ENCODE measurements around the gene PDZD11. TPM values are rescaled to one million over a fixed set of nuclear protein-coding genes. Genes with fewer than 3 reads are reported as not detected.
"Not testable (repeated sequence)": the region's sequence is repeated elsewhere in the genome, so short reads cannot be mapped to it uniquely, and the experiment has no call there.

Gene PDZD11
- total RNA-seq, 1 experiment from 2014 or later: 29.6 TPM

- TF ChIP-seq CTCF (IDR thresholded peaks at IDR 0.05 in 2 of 3, conservative IDR thresholded peaks at IDR 0.05 in 1 of 3; ENCODE audit: borderline replicate concordance in 1 of 3, insufficient read depth in 1 of 3, low read depth in 2 of 3, low read length in 2 of 3) (no peak), YY1 (IDR thresholded peaks at IDR 0.05; ENCODE audit: extremely low read depth, insufficient replicate concordance, low read depth, low read length) (no peak)
Observed at GRCh38 chrX:70244881-70245280, 44.8 kb downstream of the PDZD11 start (continued).

- H3K27me3 ChIP-seq (ENCODE audit: insufficient read depth, low read length); CTCF ChIA-PET; H3K9me2 ChIP-seq (ENCODE audit: insufficient read depth); BruUV-seq (replicated peaks); H3K27ac ChIP-seq (ENCODE audit: low read depth, low read length); H3K9ac ChIP-seq (ENCODE audit: low read length); H3K79me2 ChIP-seq (ENCODE audit: insufficient read depth, low read length); intact Hi-C loops (cut with micrococcal nuclease); H3K9me3 ChIP-seq (ENCODE audit: control insufficient read depth in 1 of 2, insufficient read depth in 1 of 2, low read depth in 1 of 2, low read length in 2 of 2); H3K36me3 ChIP-seq (ENCODE audit: control insufficient read depth in 1 of 2, insufficient read depth in 2 of 2, low read length in 2 of 2); RAD21 ChIA-PET (ENCODE audit: low non-redundant PET in 1 of 2, low total read pairs in 2 of 2, uncharacterized antibody in 2 of 2, unreplicated experiment in 2 of 2); H3K4me3 ChIP-seq (replicated peaks in 1 of 2; ENCODE audit: low read depth in 1 of 2, low read length in 2 of 2); H4K20me1 ChIP-seq (ENCODE audit: insufficient read depth); H2AFZ ChIP-seq (ENCODE audit: low read depth, low read length, poor library complexity, severe bottlenecking); POLR2A ChIA-PET: not testable (repeated sequence)
- DNase-seq (ENCODE audit: low read depth, low spot score) (peak; percentile 34), ATAC-seq (peak; percentile 58)
- H3K4me2 ChIP-seq (ENCODE audit: low read length): peak overlapping the region; percentile 19
- peak; percentile 49 for TF ChIP-seq FOSL1 (IDR thresholded peaks at IDR 0.05; ENCODE audit: low read depth)
- 0 out of 2 replicates have a peak, but pooled peaks have one; percentile 21 for TF ChIP-seq SP1 (IDR thresholded peaks at IDR 0.05; ENCODE audit: low read depth)
- peak; percentile 29; the same call in 1 of the 2 replicates for TF ChIP-seq JUND (IDR thresholded peaks at IDR 0.05)
- TF ChIP-seq CBX3 (IDR thresholded peaks at IDR 0.05; ENCODE audit: low read depth): 0 out of 2 replicates have a peak, but pooled peaks have one; percentile 47
- peaks cover 0 to 12% of the 10 kb centered on the region in 2 experiments; a peak in 1 of 4 replicates for H3K4me1 ChIP-seq (ENCODE audit: control insufficient read depth in 1 of 2, insufficient read depth in 2 of 2, low read length in 2 of 2)
Observed at GRCh38 chrX:70243601-70244000, 46.1 kb downstream of the PDZD11 start.

GRCh38 chrX:70241501-70241900 lies 48.2 kb downstream of the PDZD11 start:
- peaks cover 0 to 25% of the 10 kb centered on the region in 2 experiments; a peak in 1 of 4 replicates for H3K4me1 ChIP-seq (ENCODE audit: control insufficient read depth in 1 of 2, insufficient read depth in 2 of 2, low read length in 2 of 2)
- POLR2A ChIA-PET: no interaction called here
- H3K9me2 ChIP-seq (ENCODE audit: insufficient read depth): no peaks in the 10 kb centered on the region
- no peak for ATAC-seq
- H3K4me3 ChIP-seq (replicated peaks in 1 of 2; ENCODE audit: low read depth in 1 of 2, low read length in 2 of 2): no peak overlapping the region
- intact Hi-C loops (cut with micrococcal nuclease): no loop called here
- H2AFZ ChIP-seq (ENCODE audit: low read depth, low read length, poor library complexity, severe bottlenecking): no peak overlapping the region
- CTCF ChIA-PET: no interaction called here
- no peak overlapping the region for H3K27ac ChIP-seq (ENCODE audit: low read depth, low read length)
- DNase-seq (ENCODE audit: low read depth, low spot score): no peak
- no peaks in the 10 kb centered on the region for H3K36me3 ChIP-seq (ENCODE audit: control insufficient read depth in 1 of 2, insufficient read depth in 2 of 2, low read length in 2 of 2)
- H3K79me2 ChIP-seq (ENCODE audit: insufficient read depth, low read length): no peaks in the 10 kb centered on the region
- no peak for TF ChIP-seq SRF (IDR thresholded peaks at IDR 0.05; ENCODE audit: low read depth)
- TF ChIP-seq RAD21 (IDR thresholded peaks at IDR 0.05; ENCODE audit: low read depth): no peak
- TF ChIP-seq REST (IDR thresholded peaks at IDR 0.05; ENCODE audit: low read depth): no peak
- TF ChIP-seq EZH2 (IDR thresholded peaks at IDR 0.05): no peak
- no peak for TF ChIP-seq YY1 (IDR thresholded peaks at IDR 0.05; ENCODE audit: extremely low read depth, insufficient replicate concordance, low read depth, low read length)
- TF ChIP-seq ZFX (IDR thresholded peaks at IDR 0.05): no peak
- TF ChIP-seq EZH2phosphoT487 (IDR thresholded peaks at IDR 0.05; ENCODE audit: borderline replicate concordance): no peak
- no peaks in the 10 kb centered on the region for H3K27me3 ChIP-seq (ENCODE audit: insufficient read depth, low read length)
- H3K9ac ChIP-seq (ENCODE audit: low read length): no peak overlapping the region
- no peaks in the 10 kb centered on the region for H3K9me3 ChIP-seq (ENCODE audit: control insufficient read depth in 1 of 2, insufficient read depth in 1 of 2, low read depth in 1 of 2, low read length in 2 of 2)
- no peaks in the 10 kb centered on the region for H4K20me1 ChIP-seq (ENCODE audit: insufficient read depth)
- RAD21 ChIA-PET (ENCODE audit: low non-redundant PET in 1 of 2, low total read pairs in 2 of 2, uncharacterized antibody in 2 of 2, unreplicated experiment in 2 of 2): no interaction called here
- BruUV-seq (replicated peaks): no TSS peak
- H3K4me2 ChIP-seq (ENCODE audit: low read length): no peak overlapping the region

Measured in HCT116 (cell line).